Neural progenitor cell (in vitro differentiated cells): ENCODE data around the gene ZNF48. TPM values are rescaled to one million over a fixed set of nuclear protein-coding genes. Genes with fewer than 3 reads are reported as not detected.
A peak's percentile ranks its signal among the peaks of the same experiment; 100 is the strongest.

ENCODE experiments used
- DNase-seq: peaks from one replicate; pipeline ENCODE4 v3.0.0-alpha.2; 2016; ENCODE audit warnings: low spot score
- H2AFZ ChIP-seq: fragments of 200-600 bp; sonication (generic); replicated peaks from 2 replicates; pipeline ENCODE4 v1.6.1; 2016; ENCODE audit warnings: antibody characterized with exemption
- H3F3A ChIP-seq: fragments of 200-600 bp; sonication (generic); 2 replicates; pipeline ENCODE4 v1.6.1; 2016; ENCODE audit warnings: antibody characterized with exemption, low read depth
- H3K27ac ChIP-seq: fragments of 200-600 bp; sonication (generic); 2 replicates; pipeline ENCODE4 v1.5.1; 2016; ENCODE audit warnings: mild to moderate bottlenecking
- H3K27me3 ChIP-seq: fragments of 200-600 bp; sonication (generic); 2 replicates; pipeline ENCODE4 v1.6.1; 2016; ENCODE audit warnings: mild to moderate bottlenecking, moderate library complexity
- H3K36me3 ChIP-seq: fragments of 200-600 bp; sonication (generic); 2 replicates; pipeline ENCODE4 v1.5.1; 2016
- H3K4me1 ChIP-seq: fragments of 200-600 bp; sonication (generic); 2 replicates; pipeline ENCODE4 v1.6.1; 2016; ENCODE audit warnings: mixed run types
- H3K4me2 ChIP-seq: fragments of 200-600 bp; sonication (generic); 2 replicates; pipeline ENCODE4 v1.6.1; 2016
- H3K4me3 ChIP-seq: fragments of 200-600 bp; sonication (generic); 2 replicates; pipeline ENCODE4 v1.5.1; 2016
- H3K79me2 ChIP-seq: fragments of 200-600 bp; sonication (generic); 2 replicates; pipeline ENCODE4 v1.6.1; 2016; ENCODE audit warnings: low read depth
- H3K9ac ChIP-seq: fragments of 200-600 bp; sonication (generic); 2 replicates; pipeline ENCODE4 v1.6.1; 2016
- H3K9me3 ChIP-seq: fragments of 200-600 bp; sonication (generic); 2 replicates; pipeline ENCODE4 v1.5.1; 2016; ENCODE audit warnings: low read depth
- H4K20me1 ChIP-seq: fragments of 200-600 bp; sonication (generic); 2 replicates; pipeline ENCODE4 v1.6.1; 2016; ENCODE audit warnings: low read depth
- H3K27ac Mint-ChIP-seq: 3 replicates; pipeline ENCODE4 v1.8.0; 2021; ENCODE audit warnings: mixed read lengths
- H3K27me3 Mint-ChIP-seq: 2 replicates; pipeline ENCODE4 v1.8.0; 2022; ENCODE audit warnings: low read depth, mild to moderate bottlenecking, inconsistent platforms, moderate library complexity, mixed read lengths; ENCODE audit not compliant: insufficient read depth
- H3K36me3 Mint-ChIP-seq: 3 replicates; pipeline ENCODE4 v1.8.0; 2021; ENCODE audit warnings: mixed read lengths
- H3K4me1 Mint-ChIP-seq: 3 replicates; pipeline ENCODE4 v1.8.0; 2021; ENCODE audit warnings: mixed read lengths
- H3K4me3 Mint-ChIP-seq: 3 replicates; pipeline ENCODE4 v1.8.0; 2021; ENCODE audit warnings: mild to moderate bottlenecking, moderate library complexity, mixed read lengths
- H3K9me3 Mint-ChIP-seq: 3 replicates; pipeline ENCODE4 v1.8.0; 2020; ENCODE audit warnings: mixed read lengths
- CTCF ChIP-seq: fragments of 200-600 bp; sonication (generic); IDR thresholded peaks from 2 replicates; pipeline ENCODE4 v1.5.1; 2017; ENCODE audit warnings: antibody characterized with exemption, mild to moderate bottlenecking
- EZH2 ChIP-seq: fragments of 200-600 bp; sonication (generic); IDR thresholded peaks from 2 replicates; pipeline ENCODE4 v1.6.1; 2017; ENCODE audit warnings: antibody characterized with exemption, mild to moderate bottlenecking, moderate library complexity
- EZH2phosphoT487 ChIP-seq: fragments of 200-600 bp; sonication (generic); IDR thresholded peaks from 2 replicates; pipeline ENCODE4 v1.6.1; 2017; ENCODE audit warnings: antibody characterized with exemption
- total RNA-seq: library from RNA; depleted of rRNA; stranded (reverse); fragments of >200 nt; gene quantifications from 2 replicates; pipeline ENCODE4 v1.2.3, GENCODE V29; 2015; ENCODE audit warnings: low replicate concordance

The ZNF48 gene
- total RNA-seq, 1 donor from 2014 or later = 39.3 TPM

- Histone ChIP-seq H4K20me1 (no peaks in the 10 kb centered on the region), H3K9ac (no peak overlapping the region), H2AFZ (peak overlapping the region; percentile 90), H3K4me1 (peaks cover 7% of the 10 kb centered on the region), H3K4me2 (peak overlapping the region; percentile 87), H3K9me3 (no peaks in the 10 kb centered on the region), H3F3A (peaks cover 11% of the 10 kb centered on the region), H3K27ac (no peak overlapping the region), H3K27me3 (no peaks in the 10 kb centered on the region), H3K4me3 (peak overlapping the region; percentile 82), H3K36me3 (no peaks in the 10 kb centered on the region), H3K79me2 (peaks cover 13% of the 10 kb centered on the region)
- DNase-seq = no peak
- Mint-ChIP-seq H3K4me3 (peak overlapping the region; percentile 82), H3K9me3 (peaks cover 5% of the 10 kb centered on the region), H3K36me3 (peaks cover 16% of the 10 kb centered on the region), H3K27me3 (peaks cover 7% of the 10 kb centered on the region), H3K27ac (no peak overlapping the region), H3K4me1 (peaks cover 24% of the 10 kb centered on the region)
- TF ChIP-seq EZH2phosphoT487 (no peak), EZH2 (no peak), CTCF (no peak)
Measured at GRCh38 chr16:30445149-30445407, 49.9 kb downstream of the ZNF48 start.

- no peaks in the 10 kb centered on the region for H4K20me1 ChIP-seq
- no peaks in the 10 kb centered on the region for H3K27me3 ChIP-seq
- H3K79me2 ChIP-seq = peaks cover 13% of the 10 kb centered on the region
- peaks cover 5% of the 10 kb centered on the region for H3K27me3 Mint-ChIP-seq
- TF ChIP-seq EZH2 (no peak), EZH2phosphoT487 (no peak), CTCF (peak; percentile 47)
- peaks cover 11% of the 10 kb centered on the region for H3F3A ChIP-seq
- peak within 1 kb of the TSS; percentile 90 for H2AFZ ChIP-seq
- peaks cover 5% of the 10 kb centered on the region for H3K9me3 Mint-ChIP-seq
- no peaks in the 10 kb centered on the region for H3K9me3 ChIP-seq
- peak within 1 kb of the TSS; percentile 82 for H3K4me3 ChIP-seq
- peak; percentile 94 for DNase-seq
- peaks cover 7% of the 10 kb centered on the region for H3K4me1 ChIP-seq
- H3K4me2 ChIP-seq = peak within 1 kb of the TSS; percentile 87
- H3K27ac ChIP-seq = no peak within 1 kb of the TSS
- no peaks in the 10 kb centered on the region for H3K36me3 ChIP-seq
- peaks cover 16% of the 10 kb centered on the region for H3K36me3 Mint-ChIP-seq
- peak within 1 kb of the TSS; percentile 53 for H3K9ac ChIP-seq
- peak within 1 kb of the TSS; percentile 94 for H3K4me3 Mint-ChIP-seq
- H3K27ac Mint-ChIP-seq = peak within 1 kb of the TSS; percentile 39
- peaks cover 25% of the 10 kb centered on the region for H3K4me1 Mint-ChIP-seq
Measured at GRCh38 chr16:30445408-30446202, 50.4 kb downstream of the ZNF48 start, which contains the start of gene SEPHS2. SEPHS2 (minus strand) TSS chr16:30445874; CDS start chr16:30445727, 147 bp downstream.

GRCh38 chr16:30446203-30446595 is 51.0 kb downstream of the ZNF48 start:
- peak overlapping the region; percentile 90 for H2AFZ ChIP-seq
- H3K4me2 ChIP-seq = peak overlapping the region; percentile 87
- H3K36me3 ChIP-seq = no peaks in the 10 kb centered on the region
- H3F3A ChIP-seq = peaks cover 11% of the 10 kb centered on the region
- Mint-ChIP-seq H3K27me3 (peaks cover 5% of the 10 kb centered on the region), H3K4me1 (peaks cover 26% of the 10 kb centered on the region), H3K36me3 (peaks cover 16% of the 10 kb centered on the region), H3K9me3 (peaks cover 5% of the 10 kb centered on the region), H3K27ac (peak overlapping the region; percentile 39), H3K4me3 (peak overlapping the region; percentile 94)
- H3K27ac ChIP-seq = no peak overlapping the region
- H3K4me3 ChIP-seq = peak overlapping the region; percentile 82
- H3K9ac ChIP-seq = no peak overlapping the region
- H3K27me3 ChIP-seq = no peaks in the 10 kb centered on the region
- H4K20me1 ChIP-seq = no peaks in the 10 kb centered on the region
- H3K79me2 ChIP-seq = peaks cover 13% of the 10 kb centered on the region
- TF ChIP-seq CTCF = no peak
- no peak for TF ChIP-seq EZH2
- no peak for TF ChIP-seq EZH2phosphoT487
- H3K4me1 ChIP-seq = peaks cover 7% of the 10 kb centered on the region
- no peaks in the 10 kb centered on the region for H3K9me3 ChIP-seq
- no peak for DNase-seq
